Forelimb muscle (tissue), 1 donor: ENCODE data around the gene ANOS1. TPM values are rescaled to one million over a fixed set of nuclear protein-coding genes. Genes with fewer than 3 reads are reported as not detected.
"Not testable (repeated sequence)": the region's sequence is repeated elsewhere in the genome, so short reads cannot be mapped to it uniquely, and the experiment has no call there.

Experiments
- DNase-seq: peaks from one replicate; pipeline ENCODE4 v3.0.0-alpha.2; 2013; ENCODE audit warnings: low read depth
- polyA plus RNA-seq: library from polyadenylated mRNA; unstranded; fragments of 120-200 nt; gene quantifications from one replicate; pipeline ENCODE4 v1.2.1, GENCODE V29; 2013; ENCODE audit not compliant: insufficient read length

Gene ANOS1
- polyA plus RNA-seq = 27.7 TPM

- DNase-seq = no peak
Observed at GRCh38 chrX:8731559-8732395, at the start of gene ANOS1. TSS of gene ANOS1 (minus strand) at chrX:8732137. CDS start at chrX:8732036, 101 bp downstream.

- no peak for DNase-seq
Observed at GRCh38 chrX:8773117-8773516, 41.2 kb upstream of the ANOS1 start.

- no peak for DNase-seq
Observed at GRCh38 chrX:8760021-8760420, 28.1 kb upstream of the ANOS1 start.

- not testable (repeated sequence) for DNase-seq
Observed at GRCh38 chrX:8758706-8759105, 26.8 kb upstream of the ANOS1 start.

- not testable (repeated sequence) for DNase-seq
Observed at GRCh38 chrX:8757609-8758389, 25.9 kb upstream of the ANOS1 start.

- DNase-seq = no peak
Observed at GRCh38 chrX:8755813-8756212, 23.9 kb upstream of the ANOS1 start.

GRCh38 chrX:8755116-8755515, 23.2 kb upstream of the ANOS1 start:
- DNase-seq = no peak

GRCh38 chrX:8749697-8750096, 17.8 kb upstream of the ANOS1 start:
- DNase-seq = no peak

- no peak for DNase-seq
Observed at GRCh38 chrX:8748855-8749254, 16.9 kb upstream of the ANOS1 start.

GRCh38 chrX:8743126-8743732, 11.3 kb upstream of the ANOS1 start:
- DNase-seq = no peak

GRCh38 chrX:8741981-8742380, 10.0 kb upstream of the ANOS1 start:
- no peak for DNase-seq

- DNase-seq = peak; percentile 26
Observed at GRCh38 chrX:8738588-8739189, 6.8 kb upstream of the ANOS1 start.

GRCh38 chrX:8737883-8738282, 5.9 kb upstream of the ANOS1 start:
- DNase-seq = no peak

- no peak for DNase-seq
Observed at GRCh38 chrX:8730812-8731558, 952 bp downstream of the ANOS1 start.

- no peak for DNase-seq
Observed at GRCh38 chrX:8729811-8730210, 2.1 kb downstream of the ANOS1 start.

GRCh38 chrX:8728932-8729535, 2.9 kb downstream of the ANOS1 start:
- no peak for DNase-seq

- DNase-seq = no peak
Observed at GRCh38 chrX:8726031-8726652, 5.8 kb downstream of the ANOS1 start.

GRCh38 chrX:8724300-8724699, 7.6 kb downstream of the ANOS1 start:
- DNase-seq = no peak

- no peak for DNase-seq
Observed at GRCh38 chrX:8721536-8721935, 10.4 kb downstream of the ANOS1 start.

GRCh38 chrX:8720136-8720535, 11.8 kb downstream of the ANOS1 start:
- DNase-seq = peak; percentile 69
